ENCODE results near the gene ZNRF4.
"Not testable (repeated sequence)": the region's sequence is repeated elsewhere in the genome, so short reads cannot be mapped to it uniquely, and the experiment has no call there.

Gene ZNRF4

GRCh38 chr19:5477451-5478215 lies 22.4 kb downstream of the ZNRF4 start:
- no peak for DNase-seq

- DNase-seq, result no peak
These were observed 23.2 kb downstream of the ZNRF4 start for GRCh38 chr19:5478241-5478924.

GRCh38 chr19:5478925-5479588 lies 23.8 kb downstream of the ZNRF4 start:
- DNase-seq, result no peak

GRCh38 chr19:5479958-5480357 lies 24.7 kb downstream of the ZNRF4 start:
- no peak for DNase-seq

- peak; percentile 19 for DNase-seq
These were observed 25.2 kb downstream of the ZNRF4 start for GRCh38 chr19:5480427-5480836.

- DNase-seq, result no peak
These were observed 26.7 kb downstream of the ZNRF4 start for GRCh38 chr19:5481957-5482356.

- no peak for DNase-seq
These were observed 29.4 kb downstream of the ZNRF4 start for GRCh38 chr19:5484398-5485285.

GRCh38 chr19:5485286-5485636 lies 30.0 kb downstream of the ZNRF4 start:
- no peak for DNase-seq

GRCh38 chr19:5485658-5486057 lies 30.4 kb downstream of the ZNRF4 start:
- not testable (repeated sequence) for DNase-seq

GRCh38 chr19:5487222-5487621 lies 32.0 kb downstream of the ZNRF4 start:
- DNase-seq, result no peak

- DNase-seq, result no peak
These were observed 34.3 kb downstream of the ZNRF4 start for GRCh38 chr19:5489551-5489950.

GRCh38 chr19:5491565-5491964 lies 36.3 kb downstream of the ZNRF4 start:
- DNase-seq, result no peak

- no peak for DNase-seq
These were observed 37.0 kb downstream of the ZNRF4 start for GRCh38 chr19:5492281-5492634.

- DNase-seq, result no peak
These were observed 37.6 kb downstream of the ZNRF4 start for GRCh38 chr19:5492635-5493409.

- no peak for DNase-seq
These were observed 39.6 kb downstream of the ZNRF4 start for GRCh38 chr19:5494773-5495172.

GRCh38 chr19:5495792-5496191 lies 40.6 kb downstream of the ZNRF4 start:
- no peak for DNase-seq

GRCh38 chr19:5497297-5497696 lies 42.1 kb downstream of the ZNRF4 start:
- DNase-seq, result no peak

GRCh38 chr19:5498830-5499550 lies 43.8 kb downstream of the ZNRF4 start:
- no peak for DNase-seq

GRCh38 chr19:5501907-5502306 lies 46.7 kb downstream of the ZNRF4 start:
- no peak for DNase-seq

- no peak for DNase-seq
These were observed 48.4 kb downstream of the ZNRF4 start for GRCh38 chr19:5503598-5503997.

GRCh38 chr19:5504114-5504513 lies 48.9 kb downstream of the ZNRF4 start:
- no peak for DNase-seq
